Nephron progenitor cell (in vitro differentiated cells): ENCODE data around the gene FLII.

Experiments used
- DNase-seq: peaks from one replicate; pipeline ENCODE4 v3.0.0; 2021
- H3K27ac Mint-ChIP-seq: 2 replicates; pipeline ENCODE4 v1.8.0; 2021; ENCODE audit warnings: mild to moderate bottlenecking, moderate library complexity, mixed read lengths
- H3K27me3 Mint-ChIP-seq: 2 replicates; pipeline ENCODE4 v1.8.0; 2021; ENCODE audit warnings: mild to moderate bottlenecking, low read depth, mixed read lengths; ENCODE audit not compliant: poor library complexity
- H3K36me3 Mint-ChIP-seq: 2 replicates; pipeline ENCODE4 v1.8.0; 2021; ENCODE audit warnings: low read depth, mixed read lengths
- H3K4me1 Mint-ChIP-seq: 2 replicates; pipeline ENCODE4 v1.8.0; 2021; ENCODE audit warnings: mixed read lengths
- H3K4me3 Mint-ChIP-seq: 2 replicates; pipeline ENCODE4 v1.8.0; 2021; ENCODE audit warnings: mild to moderate bottlenecking, moderate library complexity, mixed read lengths
- H3K9me3 Mint-ChIP-seq: 2 replicates; pipeline ENCODE4 v1.8.0; 2021; ENCODE audit warnings: mild to moderate bottlenecking, moderate library complexity, mixed read lengths
- TF ChIP-seq, protein P1 (sequence below): fragments of 200-600 bp; sonication (generic); IDR thresholded peaks from 2 replicates; pipeline ENCODE4 v1.5.0; 2021; ENCODE audit warnings: antibody characterized with exemption

Gene FLII

DNA sequence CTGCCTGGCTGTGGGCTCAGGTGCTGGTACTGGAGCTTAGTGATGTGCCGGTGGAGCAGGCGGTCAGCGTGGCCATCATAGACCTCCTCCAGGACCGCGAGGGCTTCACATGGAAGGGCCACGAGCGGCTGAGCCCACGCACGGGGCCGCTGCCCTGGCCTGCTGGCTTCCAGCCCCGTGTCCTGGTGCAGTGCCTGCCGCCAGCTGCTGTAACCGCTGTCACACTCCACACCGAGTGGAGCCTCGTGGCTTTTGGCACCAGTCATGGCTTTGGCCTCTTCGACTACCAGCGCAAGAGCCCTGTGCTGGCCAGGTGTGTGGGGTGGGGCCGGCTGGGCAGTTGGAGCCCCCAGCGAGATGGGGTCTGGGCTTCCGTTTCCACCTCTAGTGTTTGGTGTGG is 21.1 kb downstream of the FLII start:
- Mint-ChIP-seq H3K4me1 (peaks cover 4% of the 10 kb centered on the region), H3K27me3 (no peaks in the 10 kb centered on the region), H3K27ac (no peak overlapping the region), H3K4me3 (no peak overlapping the region), H3K36me3 (peaks cover 33% of the 10 kb centered on the region), H3K9me3 (no peaks in the 10 kb centered on the region)
- TF ChIP-seq, protein P1, sequence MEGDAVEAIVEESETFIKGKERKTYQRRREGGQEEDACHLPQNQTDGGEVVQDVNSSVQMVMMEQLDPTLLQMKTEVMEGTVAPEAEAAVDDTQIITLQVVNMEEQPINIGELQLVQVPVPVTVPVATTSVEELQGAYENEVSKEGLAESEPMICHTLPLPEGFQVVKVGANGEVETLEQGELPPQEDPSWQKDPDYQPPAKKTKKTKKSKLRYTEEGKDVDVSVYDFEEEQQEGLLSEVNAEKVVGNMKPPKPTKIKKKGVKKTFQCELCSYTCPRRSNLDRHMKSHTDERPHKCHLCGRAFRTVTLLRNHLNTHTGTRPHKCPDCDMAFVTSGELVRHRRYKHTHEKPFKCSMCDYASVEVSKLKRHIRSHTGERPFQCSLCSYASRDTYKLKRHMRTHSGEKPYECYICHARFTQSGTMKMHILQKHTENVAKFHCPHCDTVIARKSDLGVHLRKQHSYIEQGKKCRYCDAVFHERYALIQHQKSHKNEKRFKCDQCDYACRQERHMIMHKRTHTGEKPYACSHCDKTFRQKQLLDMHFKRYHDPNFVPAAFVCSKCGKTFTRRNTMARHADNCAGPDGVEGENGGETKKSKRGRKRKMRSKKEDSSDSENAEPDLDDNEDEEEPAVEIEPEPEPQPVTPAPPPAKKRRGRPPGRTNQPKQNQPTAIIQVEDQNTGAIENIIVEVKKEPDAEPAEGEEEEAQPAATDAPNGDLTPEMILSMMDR, result no peak
- DNase-seq, result no peak

DNA sequence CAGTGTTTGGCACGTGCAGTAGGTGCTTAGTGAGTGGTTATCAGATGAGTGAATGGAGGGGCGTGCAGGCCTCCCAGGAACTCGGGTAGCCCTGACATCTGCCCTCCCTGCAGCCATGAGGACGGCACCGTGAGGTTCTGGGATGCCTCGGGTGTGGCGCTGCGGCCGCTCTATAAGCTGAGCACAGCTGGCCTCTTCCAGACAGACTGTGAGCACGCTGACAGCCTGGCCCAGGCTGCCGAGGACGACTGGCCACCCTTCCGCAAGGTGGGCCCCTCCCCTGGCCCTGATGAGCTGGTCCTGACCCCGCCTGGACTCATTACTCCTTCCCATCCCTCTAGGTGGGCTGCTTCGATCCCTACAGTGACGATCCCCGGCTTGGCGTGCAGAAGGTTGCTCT is 22.0 kb downstream of the FLII start:
- Mint-ChIP-seq H3K27ac (no peak overlapping the region), H3K4me1 (peaks cover 10% of the 10 kb centered on the region), H3K27me3 (no peaks in the 10 kb centered on the region), H3K4me3 (no peak overlapping the region), H3K9me3 (no peaks in the 10 kb centered on the region), H3K36me3 (peaks cover 33% of the 10 kb centered on the region)
- TF ChIP-seq, protein P1, result no peak
- DNase-seq, result no peak

DNA sequence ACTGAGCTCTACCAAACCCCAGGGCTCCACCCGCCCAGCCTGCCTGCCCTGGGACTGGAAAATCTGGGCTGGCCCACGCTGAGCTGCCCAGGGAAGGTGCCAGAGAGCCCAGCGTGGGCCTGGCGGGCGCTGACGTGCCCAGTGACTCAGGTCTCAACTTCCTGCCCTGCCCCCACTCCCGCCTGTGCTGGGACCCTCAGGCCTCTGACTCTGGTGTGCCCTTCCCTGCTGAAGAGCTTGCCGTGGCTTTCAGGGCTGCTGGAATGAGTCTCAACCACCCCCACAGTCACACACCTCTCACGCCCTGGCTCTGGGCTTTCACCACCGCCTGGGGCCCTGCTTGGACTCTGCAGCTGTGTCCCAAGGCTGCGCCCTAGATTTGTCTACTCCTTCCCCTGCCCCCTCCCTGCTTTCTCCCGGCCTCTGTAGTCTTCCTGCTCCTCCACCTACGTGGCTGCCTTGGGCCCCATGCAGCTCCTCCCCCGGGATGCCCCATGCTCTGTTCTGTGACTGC is 22.7 kb downstream of the FLII start:
- Mint-ChIP-seq H3K27ac (peak overlapping the region; percentile 48), H3K4me3 (no peak overlapping the region), H3K36me3 (peaks cover 33% of the 10 kb centered on the region), H3K9me3 (no peaks in the 10 kb centered on the region), H3K4me1 (peaks cover 17% of the 10 kb centered on the region), H3K27me3 (no peaks in the 10 kb centered on the region)
- no peak for DNase-seq
- TF ChIP-seq, protein P1, result no peak

DNA sequence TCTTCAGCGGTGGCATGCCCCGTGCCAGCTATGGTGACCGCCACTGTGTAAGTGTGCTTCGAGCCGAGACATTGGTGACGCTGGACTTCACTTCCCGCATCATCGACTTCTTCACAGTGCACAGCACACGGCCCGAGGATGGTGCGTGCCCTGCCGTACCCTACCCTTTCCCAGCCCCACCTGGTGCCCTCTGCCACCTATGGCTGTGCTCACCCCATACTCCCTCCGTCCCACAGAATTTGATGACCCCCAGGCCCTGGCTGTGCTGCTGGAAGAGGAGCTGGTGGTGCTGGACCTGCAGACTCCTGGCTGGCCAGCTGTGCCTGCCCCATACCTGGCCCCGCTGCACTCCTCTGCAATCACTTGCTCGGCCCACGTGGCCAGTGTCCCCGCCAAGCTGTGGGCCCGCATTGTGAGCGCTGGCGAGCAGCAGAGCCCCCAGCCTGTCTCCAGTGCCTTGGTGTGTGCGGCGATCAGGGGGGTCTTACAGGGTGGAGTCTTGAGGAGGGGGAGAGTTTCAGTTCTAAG is 23.6 kb downstream of the FLII start:
- no peak overlapping the region for H3K27ac Mint-ChIP-seq
- H3K36me3 Mint-ChIP-seq, result peaks cover 33% of the 10 kb centered on the region
- H3K4me3 Mint-ChIP-seq, result no peak overlapping the region
- H3K27me3 Mint-ChIP-seq, result no peaks in the 10 kb centered on the region
- H3K4me1 Mint-ChIP-seq, result peaks cover 24% of the 10 kb centered on the region
- TF ChIP-seq, protein P1, result no peak
- H3K9me3 Mint-ChIP-seq, result no peaks in the 10 kb centered on the region
- DNase-seq, result no peak

GRCh38 chr17:18233803-18234518 is 24.6 kb downstream of the FLII start:
- H3K36me3 Mint-ChIP-seq, result peaks cover 25% of the 10 kb centered on the region
- no peak overlapping the region for H3K27ac Mint-ChIP-seq
- no peak overlapping the region for H3K4me3 Mint-ChIP-seq
- DNase-seq, result no peak
- TF ChIP-seq, protein P1, result no peak
- no peaks in the 10 kb centered on the region for H3K27me3 Mint-ChIP-seq
- no peaks in the 10 kb centered on the region for H3K9me3 Mint-ChIP-seq
- peaks cover 33% of the 10 kb centered on the region for H3K4me1 Mint-ChIP-seq

DNA sequence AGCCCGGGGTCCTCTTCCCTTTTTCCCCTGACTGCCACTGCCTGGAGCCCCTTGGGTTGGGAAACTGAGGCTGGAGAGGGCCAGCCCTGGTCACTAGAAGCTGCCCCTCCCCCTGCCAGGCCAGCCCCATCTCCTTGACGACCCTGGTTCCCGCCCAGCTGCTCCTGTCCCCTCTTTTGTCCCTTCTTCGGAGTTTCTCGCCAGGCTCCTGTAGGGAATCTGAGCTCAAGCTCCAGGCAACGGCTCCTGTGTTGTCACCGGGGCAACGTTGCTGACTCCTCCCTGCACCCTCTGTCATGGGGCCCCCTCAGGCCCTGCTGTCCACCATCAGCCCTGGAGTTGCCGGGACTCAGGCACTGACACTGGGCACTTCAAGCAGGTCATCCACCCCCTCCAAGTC is 27.4 kb downstream of the FLII start:
- peak overlapping the region; percentile 66 for H3K4me3 Mint-ChIP-seq

More for the DNA sequence above, 27.4 kb downstream of the FLII start:
- Mint-ChIP-seq H3K4me1 (peaks cover 60% of the 10 kb centered on the region), H3K27ac (peak overlapping the region; percentile 74), H3K36me3 (peaks cover 10% of the 10 kb centered on the region), H3K27me3 (peaks cover 3% of the 10 kb centered on the region), H3K9me3 (no peaks in the 10 kb centered on the region)
- peak; percentile 40 for DNase-seq
- TF ChIP-seq, protein P1, result no peak
